Activated naive CD4-positive, alpha-beta T cell (primary cell): ENCODE results near the gene ACOX1.

Experiments used
- DNase-seq, 4 experiments: peaks; one replicate each; lab custom pipeline; 2025; lab: John Stamatoyannopoulos, UW

Gene ACOX1

DNA sequence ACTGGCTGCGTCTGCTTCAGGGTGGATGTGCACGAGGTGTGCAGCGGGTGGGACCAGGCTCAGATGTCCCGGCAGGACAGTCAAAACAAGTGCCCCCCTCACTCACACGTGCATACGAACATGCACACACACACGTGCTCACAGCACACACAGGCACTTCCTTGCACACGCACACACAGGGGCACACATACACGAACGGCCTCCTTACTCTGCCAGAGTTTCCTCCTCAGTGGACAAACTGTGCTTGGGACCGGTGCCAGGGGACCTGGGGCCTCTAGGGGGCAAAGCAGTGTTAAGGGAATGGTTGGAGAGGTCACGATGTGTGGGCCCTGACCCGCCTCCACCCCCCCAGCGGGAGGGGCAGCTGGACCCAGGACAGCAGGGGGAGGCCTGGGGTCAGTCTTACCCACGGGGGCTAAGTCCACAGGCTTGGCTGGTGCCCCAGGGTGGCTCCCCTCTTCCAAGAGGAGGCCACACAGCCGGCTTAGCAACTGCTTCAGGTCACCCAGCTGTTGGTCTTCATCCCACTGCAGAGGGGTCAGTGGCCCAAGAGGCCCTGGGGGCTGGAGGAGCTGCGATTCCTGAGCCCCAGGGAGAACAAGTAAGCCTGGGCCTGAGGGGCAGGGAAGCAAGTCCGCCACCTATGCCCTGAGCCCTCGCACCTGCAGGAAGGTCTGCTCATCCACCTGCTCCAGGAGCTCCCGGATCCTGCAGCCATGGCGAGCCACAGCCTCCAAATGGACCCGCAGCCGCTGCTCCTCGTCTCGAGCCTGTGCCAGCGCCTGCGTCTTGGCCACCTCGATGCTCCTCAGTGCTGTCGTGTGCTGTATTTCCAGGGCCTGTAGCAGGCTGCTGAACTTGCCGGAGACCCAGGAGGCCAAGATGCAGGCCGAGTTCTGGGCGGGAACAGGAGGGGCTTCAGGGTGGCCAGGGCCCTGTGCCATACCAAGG, 87.1 kb downstream of the ACOX1 start:
- DNase-seq: no peak
